COLO668 (cell line): ENCODE measurements around the gene LRRC41.

Experiments used
- DNase-seq: peaks from one replicate; lab custom pipeline; 2025; ENCODE audit not compliant: unreplicated experiment; lab: John Stamatoyannopoulos, UW

The LRRC41 gene

GRCh38 chr1:46288485-46289133 is 14.8 kb downstream of the LRRC41 start:
- DNase-seq = no peak

DNA sequence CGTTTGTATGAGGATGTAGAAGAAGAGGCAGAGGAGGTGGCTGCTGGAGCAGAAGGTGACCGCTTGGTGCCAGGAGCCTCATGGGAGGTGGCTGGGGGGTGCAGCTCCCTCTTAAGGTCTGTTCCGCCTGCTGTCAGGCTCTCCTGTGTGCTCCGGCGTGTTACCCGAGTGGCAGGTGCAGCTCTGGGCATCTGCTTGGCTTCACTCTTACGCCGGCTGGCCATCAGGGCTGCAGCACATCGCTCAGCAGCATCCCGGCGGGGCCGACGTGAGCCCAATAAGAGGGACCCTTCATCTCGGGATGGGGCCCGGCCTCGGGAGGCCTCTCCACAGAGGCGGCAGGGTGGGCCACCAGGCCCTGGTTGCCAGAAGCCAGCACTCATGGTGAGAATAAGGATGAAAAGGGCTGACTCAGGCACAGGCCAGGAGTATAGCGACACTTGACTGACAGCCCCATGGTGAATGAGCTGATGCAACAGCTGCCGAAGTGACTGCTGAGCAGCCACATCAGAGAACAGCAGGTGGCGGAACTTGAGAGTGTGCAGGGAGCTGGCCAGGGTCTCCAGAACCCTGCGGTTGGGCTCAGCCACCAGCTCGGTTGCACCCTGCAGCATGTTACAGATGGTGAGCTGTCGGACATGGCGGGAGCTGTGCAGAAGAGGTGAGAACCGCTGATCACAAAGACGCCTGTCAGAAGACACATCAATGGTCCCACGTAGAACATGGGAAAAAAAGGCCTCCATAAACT is 17.5 kb downstream of the LRRC41 start:
- no peak for DNase-seq

- DNase-seq = no peak
Observed at GRCh38 chr1:46284597-46285564, 18.5 kb downstream of the LRRC41 start.

GRCh38 chr1:46284058-46284457 is 19.4 kb downstream of the LRRC41 start:
- no peak for DNase-seq

- DNase-seq = no peak
Observed at GRCh38 chr1:46281021-46281420, 22.4 kb downstream of the LRRC41 start.

GRCh38 chr1:46280092-46280491 is 23.3 kb downstream of the LRRC41 start:
- no peak for DNase-seq

GRCh38 chr1:46278807-46279206 is 24.6 kb downstream of the LRRC41 start:
- DNase-seq = no peak

- no peak for DNase-seq
Observed at GRCh38 chr1:46277658-46278373, 25.6 kb downstream of the LRRC41 start.

DNA sequence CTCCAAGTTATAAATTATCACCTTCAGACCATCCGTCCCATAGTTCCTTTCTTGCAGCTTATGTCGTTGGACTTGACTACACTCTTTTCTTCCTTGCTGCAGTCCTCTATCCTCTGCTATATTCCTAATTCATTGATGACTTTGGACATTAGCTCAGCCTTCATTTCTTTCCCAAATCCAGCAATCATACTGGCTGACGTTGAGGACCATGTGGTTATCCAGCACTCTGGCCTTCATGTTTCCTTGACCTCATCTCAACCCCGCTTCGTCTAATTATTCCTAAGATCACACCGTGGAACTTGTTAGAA is 28.4 kb downstream of the LRRC41 start:
- no peak for DNase-seq

DNA sequence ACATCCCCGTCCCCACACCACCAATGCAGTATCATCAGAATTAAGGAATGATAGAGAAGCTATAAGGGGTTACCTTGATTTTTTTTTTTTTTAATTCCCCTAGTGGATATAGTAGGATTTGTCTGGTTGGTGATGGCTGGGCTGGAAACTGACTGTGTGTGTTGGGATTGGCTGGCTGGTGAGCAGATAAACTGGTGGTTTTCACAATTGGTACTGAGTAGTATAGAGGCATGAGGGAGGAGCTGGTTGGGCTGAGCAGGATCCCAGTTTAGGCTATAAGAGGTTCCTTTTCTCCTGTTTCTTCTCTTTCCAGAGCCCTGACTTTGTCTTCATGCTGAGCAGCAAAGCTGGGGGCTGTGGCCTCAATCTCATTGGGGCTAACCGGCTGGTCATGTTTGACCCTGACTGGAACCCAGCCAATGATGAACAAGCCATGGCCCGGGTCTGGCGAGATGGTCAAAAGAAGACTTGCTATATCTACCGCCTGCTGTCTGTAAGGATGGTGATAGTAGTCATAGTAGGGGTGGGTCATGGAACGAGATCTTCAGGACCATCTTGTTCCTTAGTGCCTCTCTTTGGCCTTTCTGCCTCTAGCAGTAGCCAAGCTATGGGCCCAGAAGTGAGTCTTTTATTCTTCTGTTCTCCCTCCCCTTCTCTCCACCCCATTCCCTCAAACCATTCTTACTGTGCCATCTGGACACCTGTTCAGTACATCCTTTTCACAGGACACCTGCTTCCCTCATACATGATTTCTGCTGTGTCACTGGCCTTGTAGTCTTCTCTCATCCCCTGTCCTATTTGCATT is 29.0 kb downstream of the LRRC41 start:
- no peak for DNase-seq

DNA sequence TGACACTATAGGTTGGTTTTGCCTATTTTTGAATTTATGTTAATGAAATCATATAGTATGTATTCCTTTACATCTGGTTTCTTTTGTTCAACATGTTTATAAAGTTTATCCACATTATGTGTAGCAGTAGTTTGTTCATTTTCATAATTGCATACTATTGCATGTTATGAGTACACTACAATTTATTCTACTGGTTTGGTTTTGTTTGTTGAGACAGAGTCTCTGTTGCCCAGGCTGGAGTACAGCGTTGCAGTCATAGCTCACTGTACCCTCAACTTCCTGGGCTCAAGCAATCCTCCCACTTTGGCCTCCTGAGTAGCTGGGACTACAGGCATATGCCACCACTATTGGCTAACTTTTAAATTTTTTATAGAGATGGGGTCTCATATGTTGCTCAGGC is 34.8 kb downstream of the LRRC41 start:
- no peak for DNase-seq

GRCh38 chr1:46263146-46263545 is 40.3 kb downstream of the LRRC41 start:
- no peak for DNase-seq

GRCh38 chr1:46262508-46262907 is 40.9 kb downstream of the LRRC41 start:
- no peak for DNase-seq

- DNase-seq = no peak
Observed at GRCh38 chr1:46256523-46256922, 46.9 kb downstream of the LRRC41 start.

DNA sequence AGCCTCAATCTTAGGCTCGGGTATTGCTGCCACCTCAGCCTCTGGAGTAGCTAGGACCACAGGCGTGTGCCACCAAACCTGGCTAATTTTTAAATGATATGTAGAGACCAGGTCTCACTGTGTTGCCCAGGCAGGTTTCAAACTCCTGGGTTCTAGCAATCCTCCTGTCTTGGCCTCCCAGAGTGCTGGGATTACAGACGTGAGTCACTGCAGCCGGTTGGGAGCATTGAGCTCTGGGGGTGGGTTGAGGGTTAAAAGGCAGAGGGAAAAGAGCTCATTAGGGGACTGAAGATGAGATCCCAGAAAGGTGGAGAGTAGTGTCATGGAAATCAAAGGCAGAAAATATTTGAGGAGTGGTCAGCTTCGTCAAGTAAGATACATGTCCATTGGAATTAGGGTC is 48.7 kb downstream of the LRRC41 start:
- no peak for DNase-seq

DNA sequence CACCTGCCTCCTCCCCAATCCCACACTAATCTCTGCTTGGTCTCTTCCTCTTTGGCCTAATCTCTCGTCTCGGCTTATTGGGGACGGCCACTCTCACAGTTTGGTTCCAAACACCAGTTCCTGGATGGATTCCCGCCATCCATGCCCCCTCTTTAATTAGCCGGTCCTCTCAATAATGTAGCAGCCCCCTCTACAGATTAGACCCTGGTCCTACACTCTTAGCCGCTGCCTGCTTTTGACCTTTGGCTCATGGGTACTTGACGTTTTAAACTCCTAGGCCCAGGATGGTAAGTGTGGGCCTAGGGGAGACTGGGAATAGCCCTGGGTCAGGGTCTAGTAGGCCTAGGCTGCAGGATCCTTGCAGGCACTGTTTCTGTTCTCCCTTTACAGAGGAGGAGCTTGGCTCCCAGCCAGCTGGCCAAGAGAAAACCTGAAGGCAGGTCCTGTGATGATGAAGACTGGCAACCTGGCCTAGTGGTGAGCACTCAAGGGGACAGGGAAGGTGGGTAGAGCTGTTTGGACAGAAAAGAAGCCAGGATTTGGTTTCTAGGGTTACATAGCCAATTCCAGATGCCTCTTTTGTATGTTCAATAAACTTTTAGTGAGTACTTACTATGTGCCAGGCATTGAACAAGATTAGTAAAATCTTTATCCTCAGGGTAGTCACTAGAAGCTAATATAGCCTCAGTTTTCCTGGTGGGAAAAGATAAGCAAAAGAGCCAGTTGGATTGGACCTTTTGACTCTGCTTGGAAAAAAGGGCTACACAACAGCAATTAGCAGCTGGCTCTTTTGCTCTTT is 55.1 kb downstream of the LRRC41 start:
- peak; percentile 93 for DNase-seq

GRCh38 chr1:46247436-46248121 is 55.8 kb downstream of the LRRC41 start, which contains the start of gene RAD54L:
RAD54L (plus strand) TSS chr1:46247763; CDS start chr1:46248406, 643 bp downstream.
- DNase-seq = peak; percentile 100

- DNase-seq = peak; percentile 74
Observed at GRCh38 chr1:46246548-46247435, 56.6 kb downstream of the LRRC41 start.
